SK-N-SH (cell line): ENCODE results near the gene RANBP10.

Experiments used
- CTCF ChIP-seq: fragments of 200-600 bp; sonication (generic); IDR thresholded peaks from 2 replicates; pipeline ENCODE4 v1.6.1; 2017; ENCODE audit warnings: antibody characterized with exemption, mild to moderate bottlenecking, moderate library complexity
- EP300 ChIP-seq, 2 experiments: IDR thresholded peaks; 2 replicates each; pipeline versions ENCODE4 v1.4.0 to v1.6.1; 2012; ENCODE audit warnings: borderline replicate concordance in 1 of 2, low read depth in 1 of 2, low read length in 1 of 2
- GATA2 ChIP-seq: sonication (generic); formaldehyde crosslinking; IDR thresholded peaks from 2 replicates; pipeline ENCODE4 v1.5.0; 2020; ENCODE audit warnings: mild to moderate bottlenecking, missing genetic modification reagents
- IRF3 ChIP-seq: fragments of 150-350 bp; IDR thresholded peaks from 2 replicates; pipeline ENCODE4 v1.6.1; 2016; ENCODE audit warnings: mild to moderate bottlenecking, low read depth, low read length
- JUND ChIP-seq: IDR thresholded peaks from 2 replicates; pipeline ENCODE4 v1.4.0; 2012
- MAX ChIP-seq: IDR thresholded peaks from 2 replicates; pipeline ENCODE4 v1.4.0; 2012; ENCODE audit warnings: low read depth
- PBX3 ChIP-seq: IDR thresholded peaks from 2 replicates; pipeline ENCODE4; 2012
- POLR2AphosphoS5 ChIP-seq: IDR thresholded peaks from 2 replicates; pipeline ENCODE4 v1.6.1; 2012; ENCODE audit warnings: low read depth, low read length
- SMC3 ChIP-seq: IDR thresholded peaks from 2 replicates; pipeline ENCODE4 v1.6.1; 2012; ENCODE audit warnings: low read depth, low read length, improper control_type of control experiment
- TAF1 ChIP-seq: IDR thresholded peaks from 2 replicates; pipeline ENCODE4 v1.6.1; 2012; ENCODE audit warnings: low read depth, mild to moderate bottlenecking, low read length, moderate library complexity, borderline replicate concordance
- TCF12 ChIP-seq: IDR thresholded peaks from 2 replicates; pipeline ENCODE4 v1.4.0; 2012
- USF2 ChIP-seq: fragments of 150-350 bp; IDR thresholded peaks from 2 replicates; pipeline ENCODE4 v1.6.1; 2017; ENCODE audit warnings: antibody characterized with exemption, low read length, low read depth, borderline replicate concordance

GRCh38 chr16:67833030-67833414, 26.7 kb upstream of the RANBP10 start:
- TF ChIP-seq IRF3 (no peak), MAX (no peak), POLR2AphosphoS5 (no peak), JUND (no peak), GATA2 (CRISPR knock-in tag) (no peak), USF2 (no peak), SMC3 (no peak), CTCF (no peak), TAF1 (no peak), EP300 (IDR thresholded peaks at IDR 0.05; ENCODE audit: borderline replicate concordance in 1 of 2, low read depth in 1 of 2, low read length in 1 of 2) (no peak), PBX3 (no peak), TCF12 (no peak)
